ENCODE measurements around the gene KIAA1614.

The KIAA1614 gene, protein sequence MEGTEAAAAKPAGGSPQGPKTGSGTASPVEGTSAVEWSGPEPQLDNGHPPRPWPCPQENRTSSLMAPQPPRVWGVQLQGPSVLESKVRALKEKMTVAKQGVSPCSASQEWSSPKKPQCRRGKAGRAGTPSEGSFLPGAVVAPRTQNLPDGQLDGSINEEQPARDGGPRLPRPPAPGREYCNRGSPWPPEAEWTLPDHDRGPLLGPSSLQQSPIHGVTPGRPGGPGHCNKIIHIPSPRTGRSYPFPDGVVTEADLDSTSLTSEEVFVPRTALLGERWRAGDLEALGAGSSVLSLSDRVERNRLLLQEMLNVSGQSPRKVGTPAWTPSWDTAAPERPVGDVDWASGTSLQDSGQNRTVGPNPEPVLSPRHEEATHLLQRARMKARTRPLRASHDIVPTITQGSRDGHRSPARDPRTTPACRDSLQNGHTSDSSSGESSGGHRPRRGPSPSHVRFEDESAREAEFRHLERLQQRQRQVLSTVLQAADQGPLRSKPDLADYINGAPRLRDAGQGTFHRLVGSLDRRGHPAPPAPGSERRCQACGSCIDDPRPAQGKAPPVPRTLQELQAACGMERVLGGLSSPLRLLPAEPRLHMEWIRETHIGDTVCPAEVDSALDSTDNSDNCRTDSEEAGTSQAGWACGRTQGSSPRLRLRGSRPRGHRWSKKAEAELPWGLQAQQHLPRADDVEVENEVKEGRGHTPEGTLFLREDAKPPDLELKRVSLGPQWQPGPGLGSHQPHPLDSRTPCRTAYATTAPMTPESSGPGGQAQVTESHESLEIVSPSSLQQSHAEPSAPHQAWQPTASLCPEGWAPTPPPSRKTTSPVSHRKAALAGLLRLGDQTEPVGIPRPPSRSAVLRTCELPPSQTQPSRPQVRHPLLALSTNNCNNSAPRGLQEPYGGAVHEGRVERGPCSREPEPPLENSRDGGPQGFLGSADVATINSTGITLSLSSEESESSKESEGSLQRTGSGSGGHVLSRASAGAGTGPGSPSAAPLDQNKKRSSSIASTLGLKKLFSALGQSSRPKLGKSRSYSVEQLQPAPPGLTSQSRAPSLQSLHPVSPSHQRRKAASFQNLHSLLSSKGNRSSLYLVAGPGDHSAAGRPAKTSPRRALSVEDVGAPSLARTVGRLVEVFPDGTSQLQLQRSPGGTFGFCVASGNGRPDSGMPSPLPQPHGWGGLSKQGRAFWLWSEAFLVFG

GRCh38 chr1:180912801-180913565, at the start of gene KIAA1614:
TSS of gene KIAA1614 (plus strand) at chr1:180912897. CDS start at chr1:180913244, 347 bp downstream.
- Mint-ChIP-seq H3K4me3 (peak within 1 kb of the TSS; percentile 59 to 66), H3K9me3 (no peaks in the 10 kb centered on the region), H3K27ac (peak within 1 kb of the TSS in 1 of 2 donors; percentile 13), H3K4me1 (peaks cover 21% of the 10 kb centered on the region), H3K27me3 (peaks cover 65% of the 10 kb centered on the region)
- ATAC-seq (peak; percentile 62), DNase-seq (no peak)

DNA sequence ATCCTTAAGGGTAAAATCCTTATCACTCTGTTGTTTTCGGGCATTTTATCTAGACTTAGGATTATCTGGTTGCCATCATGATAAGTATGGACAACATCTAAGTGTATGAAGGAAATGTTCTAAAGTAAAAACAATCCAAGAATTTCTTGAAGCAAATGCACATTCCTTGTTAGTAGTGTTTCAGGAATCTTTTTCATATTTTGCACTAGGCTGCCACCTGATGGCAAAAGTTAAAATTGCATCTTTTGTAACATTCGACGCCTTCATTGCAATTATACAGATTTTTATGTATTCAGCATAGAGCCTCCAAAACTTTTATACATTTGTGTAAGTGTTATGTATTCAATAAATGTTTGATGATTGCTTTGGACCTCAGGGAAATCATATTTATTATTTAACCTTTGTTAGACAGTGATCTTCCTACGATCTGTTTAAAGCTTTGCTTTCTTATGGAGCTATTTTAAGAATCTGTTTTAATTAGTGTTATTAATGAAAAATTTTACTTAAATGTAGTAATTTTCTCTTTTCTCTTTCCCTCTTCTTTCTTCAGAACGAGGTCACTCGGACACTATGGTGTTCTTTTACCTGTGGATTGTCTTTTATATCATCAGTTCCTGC, 49.4 kb upstream of the KIAA1614 start:
- Mint-ChIP-seq H3K27ac (no peak overlapping the region), H3K4me1 (no peaks in the 10 kb centered on the region), H3K9me3 (no peaks in the 10 kb centered on the region), H3K27me3 (no peaks in the 10 kb centered on the region), H3K4me3 (no peak overlapping the region)
- ATAC-seq (no peak), DNase-seq (no peak)

DNA sequence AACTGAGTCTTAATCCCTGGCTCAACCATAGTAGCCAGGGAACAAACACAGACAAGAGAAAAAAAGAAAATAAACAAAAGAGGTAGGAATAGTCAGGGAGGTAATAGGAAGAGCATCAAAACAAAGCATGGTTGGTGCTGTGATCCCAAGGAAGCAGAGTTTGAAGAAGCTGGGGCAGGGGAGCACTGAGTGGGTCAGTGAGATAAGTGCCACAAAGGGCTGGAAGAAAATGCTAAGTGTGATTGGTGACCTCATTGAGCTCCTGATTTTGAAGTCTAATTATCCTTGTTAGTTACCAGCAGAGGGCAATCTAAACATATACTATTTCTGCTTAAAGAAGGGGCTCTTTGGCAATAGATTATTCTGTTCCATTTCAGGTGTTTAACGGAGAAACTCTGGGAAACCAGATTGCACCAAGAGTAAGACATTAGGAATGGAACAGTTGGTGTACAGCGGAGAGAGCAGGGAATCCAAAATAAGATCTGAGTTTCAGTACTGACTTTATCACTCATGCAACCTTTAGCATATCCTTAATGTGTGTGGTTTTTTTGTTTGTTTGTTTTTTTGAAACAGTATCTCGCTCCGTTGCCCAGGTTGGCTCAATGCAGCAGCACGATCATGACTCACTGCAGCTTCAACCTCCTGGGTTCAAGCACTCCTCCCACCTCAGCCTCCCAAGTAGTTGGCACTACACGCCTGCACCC, 30.7 kb upstream of the KIAA1614 start:
- DNase-seq = no peak
- Mint-ChIP-seq H3K27me3 (no peaks in the 10 kb centered on the region), H3K9me3 (no peaks in the 10 kb centered on the region), H3K4me3 (no peak overlapping the region), H3K27ac (no peak overlapping the region), H3K4me1 (peaks cover 7% of the 10 kb centered on the region)
- peak; percentile 60 for ATAC-seq

DNA sequence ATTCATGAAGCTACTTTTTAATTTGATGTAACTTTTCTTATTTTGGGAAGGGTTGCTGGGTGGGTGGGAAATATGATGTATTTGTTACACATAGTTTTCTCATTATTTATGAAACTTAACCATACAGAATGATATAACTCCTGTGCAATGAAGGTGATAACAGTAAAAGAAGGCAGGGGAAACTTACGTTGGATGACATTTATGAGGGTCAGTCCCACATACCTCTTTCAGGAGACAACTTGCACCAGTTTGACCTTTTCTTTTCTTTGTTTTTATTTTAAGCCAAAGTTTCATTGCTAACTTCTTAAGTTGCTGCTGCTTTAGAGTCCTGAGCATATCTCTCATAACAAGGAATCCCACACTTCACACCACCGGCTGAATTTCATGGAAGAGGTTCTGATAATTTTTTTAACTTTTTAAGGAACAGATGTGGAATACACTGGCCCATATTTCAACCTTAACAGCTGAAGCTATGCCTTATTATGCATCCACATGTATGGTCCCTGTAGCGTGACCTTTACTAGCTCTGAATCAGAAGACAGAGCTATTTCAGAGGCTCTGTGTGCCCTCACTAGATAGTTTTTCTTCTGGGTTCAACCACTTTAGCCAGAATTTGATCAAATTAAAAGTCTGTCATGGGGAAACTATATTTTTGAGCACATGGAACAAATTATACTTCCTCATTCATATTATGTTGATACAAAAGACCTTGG, 28.0 kb upstream of the KIAA1614 start:
- DNase-seq = no peak
- H3K27me3 Mint-ChIP-seq = no peaks in the 10 kb centered on the region
- no peak overlapping the region for H3K27ac Mint-ChIP-seq
- H3K4me1 Mint-ChIP-seq = peaks cover 7% of the 10 kb centered on the region
- no peaks in the 10 kb centered on the region for H3K9me3 Mint-ChIP-seq
- no peak overlapping the region for H3K4me3 Mint-ChIP-seq
- no peak for ATAC-seq

DNA sequence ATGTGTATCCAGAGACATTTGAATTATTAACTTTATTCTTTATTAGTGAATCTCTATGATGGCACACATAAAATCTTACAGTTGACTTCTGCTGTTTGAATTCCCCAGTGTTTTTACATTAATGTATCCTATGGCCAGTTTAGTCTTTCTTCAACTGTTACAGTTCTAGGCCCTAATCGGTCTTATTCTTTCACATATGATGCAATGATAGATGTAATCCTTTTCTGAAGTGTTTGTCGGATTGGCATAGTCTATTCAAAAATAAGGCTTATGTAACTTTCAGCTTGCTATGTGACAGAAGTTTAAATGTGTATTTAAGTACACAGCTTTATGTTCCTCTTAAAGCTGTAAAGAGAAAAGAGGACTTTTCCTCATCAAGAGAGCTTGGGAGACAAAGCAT, 26.4 kb upstream of the KIAA1614 start:
- no peak for ATAC-seq
- H3K4me3 Mint-ChIP-seq = no peak overlapping the region
- H3K4me1 Mint-ChIP-seq = peaks cover 7% of the 10 kb centered on the region
- H3K9me3 Mint-ChIP-seq = no peaks in the 10 kb centered on the region
- DNase-seq = no peak
- no peaks in the 10 kb centered on the region for H3K27me3 Mint-ChIP-seq
- H3K27ac Mint-ChIP-seq = no peak overlapping the region

GRCh38 chr1:180887841-180888240, 24.9 kb upstream of the KIAA1614 start:
- Mint-ChIP-seq H3K9me3 (no peaks in the 10 kb centered on the region), H3K4me3 (no peak overlapping the region), H3K27ac (no peak overlapping the region), H3K4me1 (no peaks in the 10 kb centered on the region), H3K27me3 (no peaks in the 10 kb centered on the region)
- ATAC-seq (no peak), DNase-seq (no peak)

DNA sequence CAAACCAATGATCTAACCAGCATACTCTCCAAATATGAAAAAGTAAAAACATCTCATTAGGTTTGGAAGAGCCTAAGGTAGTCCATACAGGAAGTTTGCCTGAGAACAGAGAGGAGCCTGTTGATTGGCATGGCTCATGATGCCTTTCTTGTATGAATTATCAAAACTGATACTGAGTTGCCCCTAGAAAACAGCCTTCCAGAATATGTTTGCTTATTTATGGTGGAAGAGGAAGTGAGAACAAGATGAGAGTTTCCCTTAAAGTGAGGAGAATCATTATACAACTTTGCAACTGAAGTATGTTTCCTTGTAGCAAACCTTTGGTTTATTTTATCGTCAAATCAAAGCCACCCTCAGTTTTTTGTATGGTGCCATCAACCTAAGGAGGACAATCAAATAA, 23.8 kb upstream of the KIAA1614 start:
- ATAC-seq = no peak
- Mint-ChIP-seq H3K4me3 (no peak overlapping the region), H3K9me3 (no peaks in the 10 kb centered on the region), H3K27ac (no peak overlapping the region), H3K27me3 (no peaks in the 10 kb centered on the region), H3K4me1 (no peaks in the 10 kb centered on the region)
- DNase-seq = no peak

DNA sequence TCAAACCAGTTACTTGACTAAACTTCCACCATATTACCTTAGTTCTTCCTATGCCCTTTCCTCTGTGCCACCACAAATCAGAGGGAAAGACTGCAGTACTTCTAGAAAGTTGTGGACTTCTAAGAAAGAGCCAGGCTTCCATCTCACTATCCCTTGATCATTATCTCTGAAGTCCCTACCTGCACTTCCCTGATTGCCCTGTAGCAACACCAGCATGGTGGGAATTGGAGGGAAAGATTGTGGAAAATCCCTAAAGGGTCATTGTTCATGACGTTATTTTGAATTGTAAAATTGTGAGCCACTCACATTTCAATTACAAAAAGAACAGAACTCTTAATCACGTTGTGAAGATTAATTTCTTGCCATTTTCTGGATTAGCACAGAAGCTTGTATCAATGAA, 23.4 kb upstream of the KIAA1614 start:
- Mint-ChIP-seq H3K27me3 (no peaks in the 10 kb centered on the region), H3K27ac (no peak overlapping the region), H3K9me3 (no peaks in the 10 kb centered on the region), H3K4me3 (no peak overlapping the region), H3K4me1 (no peaks in the 10 kb centered on the region)
- ATAC-seq (no peak), DNase-seq (no peak)

GRCh38 chr1:180892272-180892671, 20.4 kb upstream of the KIAA1614 start:
- DNase-seq (no peak), ATAC-seq (no peak)
- Mint-ChIP-seq H3K27me3 (no peaks in the 10 kb centered on the region), H3K4me3 (no peak overlapping the region), H3K27ac (no peak overlapping the region), H3K9me3 (peaks cover 0 to 17% of the 10 kb centered on the region in 2 donors), H3K4me1 (no peaks in the 10 kb centered on the region)

DNA sequence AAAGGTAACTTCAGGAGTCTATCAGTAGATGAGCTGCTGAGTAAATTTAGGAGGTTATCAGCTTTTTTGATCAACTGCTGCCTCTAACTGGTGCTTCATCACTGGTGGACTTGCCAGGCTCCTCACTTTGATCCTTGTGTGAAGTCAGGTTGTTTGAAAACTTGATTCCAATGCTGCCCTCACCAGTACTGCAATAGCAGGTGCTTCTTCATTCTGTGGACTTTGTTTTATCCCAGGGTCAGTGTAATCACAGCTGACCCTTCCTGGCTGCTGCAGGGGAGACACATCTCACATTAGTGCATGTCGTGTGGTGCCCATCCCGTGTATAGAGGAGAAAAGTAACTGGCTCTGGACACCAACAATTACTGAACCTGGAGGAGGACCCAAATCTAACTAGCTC, 20.0 kb upstream of the KIAA1614 start:
- no peaks in the 10 kb centered on the region for H3K27me3 Mint-ChIP-seq
- H3K4me1 Mint-ChIP-seq = no peaks in the 10 kb centered on the region
- ATAC-seq (no peak), DNase-seq (no peak)
- H3K9me3 Mint-ChIP-seq = peaks cover 0 to 17% of the 10 kb centered on the region in 2 donors
- H3K27ac Mint-ChIP-seq = no peak overlapping the region
- no peak overlapping the region for H3K4me3 Mint-ChIP-seq

GRCh38 chr1:180893614-180894013, 19.1 kb upstream of the KIAA1614 start:
- Mint-ChIP-seq H3K4me3 (no peak overlapping the region), H3K4me1 (no peaks in the 10 kb centered on the region), H3K9me3 (peaks cover 0 to 17% of the 10 kb centered on the region in 2 donors), H3K27ac (no peak overlapping the region), H3K27me3 (no peaks in the 10 kb centered on the region)
- no peak for DNase-seq
- no peak for ATAC-seq

- Mint-ChIP-seq H3K27me3 (peaks cover 7% of the 10 kb centered on the region), H3K4me1 (no peaks in the 10 kb centered on the region), H3K9me3 (peaks cover 0 to 17% of the 10 kb centered on the region in 2 donors), H3K27ac (peak overlapping the region in 1 of 2 donors; percentile 7), H3K4me3 (no peak overlapping the region)
- DNase-seq = no peak
- no peak for ATAC-seq
Measured at GRCh38 chr1:180896161-180896560, 16.5 kb upstream of the KIAA1614 start.

DNA sequence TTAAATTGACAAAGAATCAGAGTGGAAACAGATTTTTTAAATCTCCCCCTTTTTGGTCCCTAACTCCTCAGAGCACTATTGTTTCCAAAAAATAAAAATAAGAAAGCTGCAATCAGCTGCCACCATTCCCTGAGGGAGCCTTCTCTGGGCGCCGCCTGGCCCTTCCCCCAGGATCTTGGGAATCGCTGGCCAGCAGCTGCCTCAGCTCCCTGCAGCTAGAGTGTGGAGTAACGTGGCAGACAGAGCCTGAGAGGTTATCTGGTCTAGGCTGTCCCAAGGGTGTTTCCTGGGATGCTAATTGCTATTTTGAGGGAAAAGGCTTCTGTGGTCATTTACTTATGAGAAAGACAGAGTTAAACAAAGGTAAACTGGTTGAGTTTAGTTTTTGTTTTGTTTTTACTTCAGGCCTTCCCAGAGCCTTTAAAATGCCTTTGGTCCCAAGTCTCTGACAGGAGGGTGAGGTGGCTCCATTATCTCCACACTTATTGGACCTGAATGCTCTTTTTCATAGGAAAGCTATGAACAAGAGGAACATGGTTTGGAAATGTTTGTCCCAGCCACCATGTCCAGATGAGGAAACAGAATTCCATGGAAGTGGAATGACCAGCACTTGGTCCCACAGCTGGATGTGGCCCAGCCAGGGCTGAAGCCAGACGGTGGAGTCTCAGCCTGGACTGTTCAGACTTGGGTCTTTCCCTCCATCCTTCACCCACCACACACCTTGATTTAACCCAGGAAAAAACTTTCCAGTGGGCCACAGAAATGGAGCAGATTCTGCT, 14.1 kb upstream of the KIAA1614 start:
- Mint-ChIP-seq H3K27me3 (peaks cover 7% of the 10 kb centered on the region), H3K9me3 (peaks cover 0 to 17% of the 10 kb centered on the region in 2 donors), H3K4me1 (no peaks in the 10 kb centered on the region), H3K27ac (no peak overlapping the region), H3K4me3 (no peak overlapping the region)
- no peak for ATAC-seq
- no peak for DNase-seq
